AG04450 (cell line): Measurements from ENCODE around the gene TANC1. TPM values are rescaled to one million over a fixed set of nuclear protein-coding genes. Genes with fewer than 3 reads are reported as not detected.

Experiments used
- CTCF ChIA-PET: fragments of 300-600, 350-600 bp; formaldehyde crosslinking; extraction: SDS; loops from one replicate; lab custom pipeline; 2022; ENCODE audit warnings: antibody characterized with exemption, inconsistent platforms; lab: Charles Lee
- POLR2A ChIA-PET: fragments of 350-600 bp; formaldehyde crosslinking; extraction: SDS; loops from one replicate; lab custom pipeline; 2021; ENCODE audit warnings: antibody characterized with exemption, inconsistent platforms; lab: Yijun Ruan, JAX
- DNase-seq: peaks from one replicate; pipeline ENCODE4 v3.0.0-alpha.2; 2011; ENCODE audit warnings: low read depth, low spot score
- H3K27ac ChIP-seq: one replicate; pipeline ENCODE4 v1.5.1; 2012; ENCODE audit warnings: low read depth, low read length, control low read depth
- H3K27me3 ChIP-seq: one replicate; pipeline ENCODE4 v1.6.0; 2012; ENCODE audit warnings: low read length; ENCODE audit not compliant: control insufficient read depth, insufficient read depth
- H3K4me3 ChIP-seq: 2 replicates; pipeline ENCODE4 v1.5.1; 2011; ENCODE audit warnings: mild to moderate bottlenecking, low read depth, low read length, control low read depth
- H3K9me3 ChIP-seq: 2 replicates; pipeline ENCODE4 v1.5.1; 2012; ENCODE audit warnings: low read length; ENCODE audit not compliant: control insufficient read depth, insufficient read depth
- polyA plus RNA-seq: library from polyadenylated mRNA; depleted of rRNA; stranded (reverse); fragments of >200 nt; gene quantifications from 2 replicates; pipeline ENCODE4 v1.2.3, GENCODE V29; 2011
- TF ChIP-seq, protein P1 (sequence below): IDR thresholded peaks from 2 replicates; pipeline ENCODE4 v1.5.1; 2011; ENCODE audit warnings: low read depth, low read length, control low read depth, inconsistent platforms

The TANC1 gene
- polyA plus RNA-seq, 1 experiment = 28.0 TPM

DNA sequence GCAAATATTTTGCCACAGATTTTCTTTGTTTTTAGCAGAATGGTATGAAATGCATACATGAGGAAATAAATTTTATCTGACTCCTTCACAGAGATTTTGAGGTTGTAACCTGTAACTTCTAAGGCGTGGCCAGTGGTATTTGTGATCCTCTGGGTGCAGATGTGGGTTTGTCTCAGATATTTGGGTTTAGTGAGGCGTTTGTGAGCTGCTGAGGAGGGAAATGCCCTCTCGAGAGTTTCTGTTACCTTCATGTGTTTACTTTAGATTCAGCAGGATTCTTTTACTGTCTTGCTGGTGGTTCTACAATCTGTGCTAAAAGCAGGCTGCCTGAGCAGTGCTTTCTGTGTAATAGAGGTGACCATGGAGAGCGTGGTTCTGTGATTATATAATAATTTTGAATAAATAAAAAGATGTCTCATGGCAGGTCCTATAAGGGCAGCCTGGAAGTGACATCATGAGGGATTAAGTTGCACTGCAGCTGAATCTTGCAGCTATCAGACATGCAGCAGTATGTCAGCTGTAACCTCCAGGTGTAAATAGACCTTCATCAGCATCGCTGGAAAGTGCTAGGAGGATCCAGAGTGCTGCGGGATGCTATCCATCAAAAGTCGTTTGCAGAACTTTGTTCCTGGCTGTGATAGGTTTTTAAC is 34.1 kb downstream of the TANC1 start:
- ChIA-PET POLR2A (no interaction called here), CTCF (interaction anchor here (1.5 kb wide), 1 partner anchor 116 kb away, joined by 7 read pairs; no protein-coding TSS in a partner anchor)
- TF ChIP-seq, protein P1, sequence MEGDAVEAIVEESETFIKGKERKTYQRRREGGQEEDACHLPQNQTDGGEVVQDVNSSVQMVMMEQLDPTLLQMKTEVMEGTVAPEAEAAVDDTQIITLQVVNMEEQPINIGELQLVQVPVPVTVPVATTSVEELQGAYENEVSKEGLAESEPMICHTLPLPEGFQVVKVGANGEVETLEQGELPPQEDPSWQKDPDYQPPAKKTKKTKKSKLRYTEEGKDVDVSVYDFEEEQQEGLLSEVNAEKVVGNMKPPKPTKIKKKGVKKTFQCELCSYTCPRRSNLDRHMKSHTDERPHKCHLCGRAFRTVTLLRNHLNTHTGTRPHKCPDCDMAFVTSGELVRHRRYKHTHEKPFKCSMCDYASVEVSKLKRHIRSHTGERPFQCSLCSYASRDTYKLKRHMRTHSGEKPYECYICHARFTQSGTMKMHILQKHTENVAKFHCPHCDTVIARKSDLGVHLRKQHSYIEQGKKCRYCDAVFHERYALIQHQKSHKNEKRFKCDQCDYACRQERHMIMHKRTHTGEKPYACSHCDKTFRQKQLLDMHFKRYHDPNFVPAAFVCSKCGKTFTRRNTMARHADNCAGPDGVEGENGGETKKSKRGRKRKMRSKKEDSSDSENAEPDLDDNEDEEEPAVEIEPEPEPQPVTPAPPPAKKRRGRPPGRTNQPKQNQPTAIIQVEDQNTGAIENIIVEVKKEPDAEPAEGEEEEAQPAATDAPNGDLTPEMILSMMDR = no peak
- Histone ChIP-seq H3K9me3 (peaks cover 8% of the 10 kb centered on the region), H3K27ac (no peak overlapping the region), H3K27me3 (no peaks in the 10 kb centered on the region), H3K4me3 (no peak overlapping the region)
- DNase-seq = no peak

DNA sequence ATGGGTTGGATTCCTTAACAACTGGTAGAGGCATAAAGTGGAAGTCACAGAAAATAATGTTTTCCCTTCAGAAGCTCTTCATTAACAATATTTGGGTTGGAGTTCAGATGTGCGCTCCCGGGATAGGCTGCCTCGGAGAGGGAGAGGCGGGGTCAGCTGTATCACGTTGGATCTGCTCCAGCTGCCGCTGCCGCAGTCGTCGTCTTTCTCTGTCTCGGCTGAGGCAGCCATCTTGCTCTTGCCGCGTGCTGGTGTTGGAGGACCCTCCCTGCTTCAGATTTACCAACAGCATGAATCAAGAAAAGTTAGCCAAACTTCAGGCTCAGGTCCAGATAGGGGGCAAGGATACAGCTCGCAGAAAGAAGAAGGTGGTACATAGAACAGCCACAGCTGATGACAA is 35.1 kb downstream of the TANC1 start:
- Histone ChIP-seq H3K27me3 (no peaks in the 10 kb centered on the region), H3K4me3 (no peak overlapping the region), H3K27ac (no peak overlapping the region), H3K9me3 (peaks cover 8% of the 10 kb centered on the region)
- TF ChIP-seq, protein P1 = no peak
- ChIA-PET CTCF (interaction anchor here (0.6 to 1.5 kb wide), 2 partner anchors 8 to 115 kb away, joined by 3 to 7 read pairs; no protein-coding TSS in a partner anchor), POLR2A (no interaction called here)
- no peak for DNase-seq

DNA sequence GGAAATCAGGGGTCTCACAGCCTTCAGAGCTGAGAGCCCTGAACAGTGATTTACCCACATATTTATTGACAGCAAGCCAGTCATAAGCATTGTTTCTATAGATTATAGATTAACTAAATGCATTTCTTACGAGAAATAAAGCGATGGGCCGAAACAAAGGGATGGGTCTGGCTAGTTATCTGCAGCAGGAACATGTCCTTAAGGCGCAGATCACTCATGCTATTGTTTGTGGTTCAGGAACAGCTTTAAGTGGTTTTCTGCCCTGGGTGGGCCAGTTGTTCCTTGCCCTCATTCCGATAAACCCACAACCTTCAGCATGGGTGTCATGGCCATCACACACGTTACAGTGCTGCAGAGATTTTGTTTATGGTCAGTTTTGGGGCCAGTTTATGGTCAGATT is 36.4 kb downstream of the TANC1 start:
- POLR2A ChIA-PET = no interaction called here
- CTCF ChIA-PET = no interaction called here
- H3K4me3 ChIP-seq = no peak overlapping the region
- TF ChIP-seq, protein P1 = no peak
- H3K27me3 ChIP-seq = no peaks in the 10 kb centered on the region
- DNase-seq = no peak
- H3K9me3 ChIP-seq = peaks cover 8% of the 10 kb centered on the region
- H3K27ac ChIP-seq = no peak overlapping the region

DNA sequence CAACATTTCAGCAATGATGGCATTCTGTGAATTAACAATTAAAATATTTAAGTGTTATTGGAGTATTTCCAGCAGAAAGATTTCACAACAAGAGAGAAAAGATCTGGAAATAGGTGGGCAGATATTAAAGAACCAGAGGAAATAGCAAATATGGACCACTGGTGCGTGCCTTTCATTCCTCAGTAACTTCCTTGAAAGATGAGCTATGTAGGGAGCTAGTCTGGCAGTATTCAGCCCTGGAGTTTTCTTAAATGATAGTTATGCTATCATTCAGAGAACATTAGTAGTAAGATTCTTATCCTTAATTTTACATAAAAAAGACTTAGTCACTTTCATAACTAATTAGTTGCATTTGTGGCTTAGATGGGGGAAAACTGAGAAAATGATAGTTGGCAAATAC is 41.5 kb downstream of the TANC1 start:
- Histone ChIP-seq H3K4me3 (no peak overlapping the region), H3K9me3 (peaks cover 6% of the 10 kb centered on the region), H3K27me3 (no peaks in the 10 kb centered on the region), H3K27ac (peak overlapping the region; percentile 42)
- ChIA-PET CTCF (interaction anchor here (0.9 to 2.8 kb wide), 2 partner anchors 13 to 109 kb away, joined by 4 to 9 read pairs; no protein-coding TSS in a partner anchor), POLR2A (no interaction called here)
- TF ChIP-seq, protein P1 = no peak
- DNase-seq = no peak

DNA sequence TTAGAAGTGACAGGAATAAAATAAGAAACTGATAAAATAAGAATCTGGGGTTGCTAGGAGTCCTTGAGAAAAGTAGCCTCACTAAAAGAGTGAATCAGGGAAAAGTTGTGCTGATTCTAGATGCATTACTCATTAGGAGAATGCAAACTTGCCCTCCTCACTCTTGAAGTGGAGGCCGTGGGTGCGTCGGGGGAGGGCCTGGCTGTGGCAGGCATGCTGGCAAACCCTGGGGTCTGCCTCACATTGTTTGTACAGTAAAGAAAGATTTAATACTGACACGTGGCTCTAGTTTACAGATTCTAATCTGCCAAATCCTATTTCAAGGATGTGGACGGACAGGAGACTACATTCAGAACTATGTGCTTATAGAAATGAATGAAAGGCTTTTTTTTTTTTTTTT is 41.9 kb downstream of the TANC1 start:
- Histone ChIP-seq H3K9me3 (peaks cover 9% of the 10 kb centered on the region), H3K4me3 (no peak overlapping the region), H3K27ac (no peak overlapping the region), H3K27me3 (no peaks in the 10 kb centered on the region)
- CTCF ChIA-PET = interaction anchor here (0.5 to 2.8 kb wide), 3 partner anchors 14 to 108 kb away, joined by 3 to 9 read pairs (median 4); no protein-coding TSS in a partner anchor
- TF ChIP-seq, protein P1 = no peak
- no peak for DNase-seq
- POLR2A ChIA-PET = no interaction called here
